ENCODE data around the gene FAM53A.
"Not testable (repeated sequence)": the region's sequence is repeated elsewhere in the genome, so short reads cannot be mapped to it uniquely, and the experiment has no call there.

Gene FAM53A

DNA sequence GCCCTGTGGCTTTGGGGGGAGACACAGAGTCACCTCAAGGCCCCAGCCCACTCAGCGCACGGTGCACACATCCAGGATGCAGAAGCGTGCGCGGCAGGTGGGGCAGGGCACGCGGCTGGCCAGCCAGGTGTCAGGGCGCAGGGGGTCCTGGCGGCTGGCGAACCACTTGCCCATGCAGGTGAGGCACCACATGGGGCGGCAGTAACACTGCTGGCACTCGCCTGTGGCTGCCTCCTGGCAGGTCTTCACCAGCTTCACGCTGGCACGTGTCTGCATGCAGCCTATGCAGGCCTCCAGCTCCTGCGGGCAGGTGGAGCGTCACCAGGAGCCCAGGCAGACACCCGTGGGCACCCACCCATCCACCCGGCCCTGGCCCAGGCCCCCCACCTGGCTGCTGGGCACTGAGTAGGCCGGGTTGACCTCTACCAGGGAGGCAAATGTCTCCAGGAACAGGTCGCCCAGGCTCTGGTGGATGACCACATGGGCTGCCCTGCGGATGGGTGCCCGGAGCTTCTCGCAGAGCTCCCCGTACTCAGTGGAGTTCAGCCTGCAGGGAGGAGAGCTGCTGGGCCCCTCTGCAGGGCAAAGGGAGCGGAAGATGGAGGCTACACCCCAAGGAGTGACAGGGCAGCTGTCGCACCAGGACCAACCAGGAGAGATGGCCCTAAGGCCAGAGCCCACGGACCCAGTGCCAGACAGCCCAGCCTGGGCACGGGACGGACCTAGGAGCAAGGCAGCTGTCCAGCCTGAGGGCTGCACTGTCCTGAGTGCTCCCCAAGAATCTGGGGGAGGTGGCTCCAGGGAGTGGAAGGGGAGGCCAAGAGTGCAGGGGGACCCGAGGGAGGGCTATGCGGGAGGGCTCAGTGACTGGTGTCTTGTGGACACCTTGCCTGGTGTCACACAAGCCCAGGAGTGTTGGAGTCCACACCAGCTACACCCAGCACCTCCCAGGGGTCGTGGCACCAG lies 33.3 kb upstream of the FAM53A start:
- DNase-seq (ENCODE audit: low read depth in 2 of 2) = no peak

DNA sequence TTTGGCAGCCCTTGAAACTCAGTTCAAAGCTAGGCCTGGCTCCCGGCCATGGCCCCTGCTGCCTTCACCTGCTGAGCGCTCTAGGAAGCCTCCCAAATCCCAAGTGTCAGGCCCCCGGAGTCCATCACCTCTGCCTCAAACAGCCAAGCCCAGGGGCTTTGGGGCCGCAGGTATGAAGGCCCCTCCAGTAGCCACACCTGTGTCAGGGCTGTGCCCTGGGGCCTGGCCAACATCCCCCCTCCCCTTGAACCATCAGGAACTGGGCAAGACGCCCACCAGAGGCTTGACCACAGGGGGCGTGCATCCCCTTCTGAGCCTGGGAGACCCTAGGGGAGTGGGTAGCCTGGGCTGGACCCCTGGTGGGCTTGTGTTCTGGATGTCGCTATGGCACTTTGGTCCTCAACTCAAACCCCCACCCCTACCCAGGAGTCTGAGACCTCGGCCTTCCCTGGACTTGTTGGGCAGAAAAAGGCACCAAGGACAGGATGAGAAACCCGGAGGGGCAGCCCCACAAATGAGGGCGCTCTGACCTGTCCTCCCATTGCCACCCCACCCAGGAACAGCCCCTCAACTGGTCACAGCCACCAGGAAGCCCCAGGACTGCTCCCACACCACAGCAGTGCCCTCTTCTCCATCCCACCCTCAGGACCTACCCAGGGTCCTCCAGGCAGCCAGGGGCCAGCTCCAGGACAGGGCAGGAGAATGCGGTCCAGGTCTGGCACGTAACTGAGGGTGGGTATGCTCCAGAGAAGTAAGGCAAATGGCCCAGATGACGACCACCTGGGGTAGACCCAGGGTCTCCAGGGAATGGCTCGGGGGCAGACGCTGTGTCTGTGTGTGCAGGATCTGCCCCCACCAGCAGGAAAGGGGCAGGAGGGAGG lies 32.2 kb upstream of the FAM53A start:
- DNase-seq (ENCODE audit: low read depth in 2 of 2) = no peak

DNA sequence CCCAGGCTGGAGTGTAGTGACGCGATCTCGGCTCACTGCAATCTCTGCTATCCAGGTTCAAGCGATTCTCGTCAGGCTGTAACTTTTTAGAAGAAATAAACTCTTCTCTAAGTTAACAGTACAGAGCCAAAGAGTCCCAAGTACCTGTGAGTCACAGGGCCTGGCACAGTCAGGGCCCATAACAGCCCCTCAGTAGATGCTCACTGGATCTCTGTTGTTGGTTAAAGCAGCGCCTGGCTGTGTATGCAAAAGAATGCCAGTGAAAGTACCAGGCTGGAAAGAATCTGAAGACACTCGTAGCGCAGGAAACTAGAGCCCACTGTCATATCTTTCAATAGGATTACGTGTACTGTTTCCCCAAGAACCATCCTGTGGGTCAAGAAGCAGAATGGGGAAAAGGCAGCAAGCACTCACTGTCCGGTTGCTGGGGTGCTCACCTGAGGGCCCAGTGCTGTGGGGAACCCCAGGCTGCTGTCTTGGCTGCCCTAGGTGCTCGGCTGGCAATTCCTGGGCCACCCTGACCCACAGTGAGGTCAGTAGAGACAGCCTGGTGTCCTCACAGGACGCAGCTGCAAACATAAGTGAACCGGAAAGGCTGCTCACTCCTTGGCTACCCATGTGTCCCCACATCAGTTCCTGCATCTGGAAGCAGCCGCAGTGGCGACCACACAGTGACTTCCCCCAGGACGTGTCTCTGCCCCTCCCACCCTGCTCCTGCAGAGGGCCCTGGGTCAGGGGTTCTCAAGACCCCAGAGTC lies 31.1 kb upstream of the FAM53A start:
- no peak for DNase-seq (ENCODE audit: low read depth in 2 of 2)

DNA sequence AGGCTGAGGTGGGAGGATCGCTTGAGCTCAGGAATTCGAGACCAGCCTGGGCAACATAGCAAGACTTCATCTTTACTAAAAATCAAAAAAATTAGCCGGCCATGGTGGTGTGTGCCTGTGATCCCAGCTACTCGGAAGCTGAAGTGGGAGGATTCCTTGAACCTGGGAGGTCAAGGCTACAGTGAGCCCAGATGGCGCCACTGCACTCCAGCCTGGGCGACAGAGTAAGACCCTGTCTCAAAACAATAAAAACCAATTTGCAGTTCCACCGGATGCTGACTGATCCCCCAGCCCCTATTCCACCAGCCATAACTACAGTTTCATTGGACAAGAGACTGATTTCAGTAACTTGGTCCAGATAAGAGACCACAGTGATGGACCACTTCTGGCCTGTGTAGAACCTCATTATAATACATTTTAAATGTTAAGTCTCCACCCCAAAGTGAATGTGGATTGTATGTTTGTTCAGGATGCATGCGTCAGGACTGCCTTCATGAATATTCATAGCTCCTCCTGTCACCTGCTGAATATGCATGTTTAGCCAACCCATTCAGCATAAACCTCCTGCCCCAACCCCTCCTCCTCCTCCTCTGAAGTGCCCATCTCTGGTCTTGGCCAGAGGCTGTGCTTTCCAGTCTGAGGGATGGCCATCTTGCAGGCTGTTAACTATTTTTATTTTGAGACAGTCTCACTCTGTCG lies 30.3 kb upstream of the FAM53A start:
- no peak for DNase-seq (ENCODE audit: low read depth in 2 of 2)

DNA sequence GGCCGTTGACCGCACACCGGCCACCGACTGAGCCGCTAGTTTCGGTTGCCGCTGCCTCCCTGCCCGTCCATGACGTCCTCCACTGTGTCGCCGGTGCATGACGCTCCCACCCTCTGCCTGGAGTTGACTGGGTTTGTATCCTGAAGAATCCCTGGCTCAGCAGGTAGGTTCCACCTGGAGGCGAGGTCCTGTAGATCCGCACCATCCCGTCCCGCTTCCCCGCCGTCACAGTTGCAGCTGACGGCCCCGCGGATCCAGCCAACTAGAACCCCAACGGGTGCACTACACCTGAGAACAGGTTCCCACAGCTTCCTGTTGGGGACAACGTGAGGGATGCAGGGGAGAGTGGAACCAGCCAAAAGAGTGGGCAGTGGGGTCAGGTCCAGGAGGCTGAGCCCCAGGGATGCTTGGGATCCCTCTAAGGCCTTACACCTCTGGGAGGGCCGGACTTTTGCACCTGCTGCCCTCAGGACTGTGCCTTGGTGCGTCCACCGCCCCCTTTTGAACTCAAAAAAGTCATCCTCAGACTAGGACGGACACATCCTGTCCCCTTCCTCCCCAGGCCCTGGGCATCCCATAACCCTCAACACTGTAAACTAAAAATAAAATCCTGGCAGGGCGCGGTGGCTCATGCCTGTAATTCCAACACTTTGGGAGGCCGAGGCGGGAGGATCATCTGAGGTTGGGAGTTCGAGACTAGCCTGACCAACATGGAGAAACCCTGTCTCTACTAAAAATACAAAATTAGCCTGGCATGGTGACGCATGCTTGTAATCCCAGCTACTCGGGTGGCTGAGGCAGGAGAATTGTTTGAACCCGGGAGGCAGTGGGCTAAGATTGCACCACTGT lies 29.1 kb upstream of the FAM53A start:
- no peak for DNase-seq (ENCODE audit: low read depth in 2 of 2)

DNA sequence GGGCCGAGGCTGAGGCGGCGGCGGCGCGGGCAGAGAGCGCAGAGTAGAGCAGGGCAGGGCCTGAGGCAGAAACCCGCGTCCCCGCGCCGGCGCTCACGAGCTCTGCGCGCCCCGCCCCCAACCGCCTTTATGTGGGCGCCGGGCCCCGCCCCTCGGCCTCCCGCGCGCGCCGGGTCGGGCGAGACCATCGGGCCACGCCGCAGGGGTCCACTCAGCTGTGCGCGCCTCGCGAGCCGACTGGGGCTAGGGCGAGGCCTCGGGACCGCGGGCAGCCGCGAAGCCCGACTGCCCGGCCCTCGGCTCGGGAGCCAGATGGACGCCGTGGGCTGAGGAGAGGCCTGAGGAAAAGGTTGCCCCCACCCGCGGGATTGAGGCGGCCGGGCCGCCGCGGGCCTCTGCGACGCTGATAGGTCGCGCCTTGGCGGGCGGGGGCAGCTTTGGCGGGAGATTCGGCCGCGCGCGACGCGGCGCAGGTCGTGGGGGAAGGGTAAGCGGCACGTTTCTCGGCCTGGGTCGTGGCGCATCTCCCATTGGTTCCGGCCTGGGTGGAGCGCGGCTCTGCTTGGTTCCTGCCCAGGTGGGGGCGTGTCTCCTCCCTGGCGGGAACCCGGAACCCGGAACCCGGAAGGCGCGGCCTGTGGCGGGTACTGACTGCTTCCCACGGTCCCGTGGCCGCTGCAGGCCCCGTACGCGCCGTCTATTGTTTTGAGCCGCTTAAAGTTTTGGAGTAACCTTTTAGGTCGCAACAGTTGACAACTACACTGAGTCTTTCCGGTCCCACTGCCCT lies 28.3 kb upstream of the FAM53A start, which contains the start of gene SLBP:
Gene SLBP (minus strand): TSS at position 104 of the 787 bp plus-strand sequence. CDS start 131 bp downstream, outside the sequence.
- DNase-seq (ENCODE audit: low read depth in 2 of 2) = peak; percentile 96 to 98

DNA sequence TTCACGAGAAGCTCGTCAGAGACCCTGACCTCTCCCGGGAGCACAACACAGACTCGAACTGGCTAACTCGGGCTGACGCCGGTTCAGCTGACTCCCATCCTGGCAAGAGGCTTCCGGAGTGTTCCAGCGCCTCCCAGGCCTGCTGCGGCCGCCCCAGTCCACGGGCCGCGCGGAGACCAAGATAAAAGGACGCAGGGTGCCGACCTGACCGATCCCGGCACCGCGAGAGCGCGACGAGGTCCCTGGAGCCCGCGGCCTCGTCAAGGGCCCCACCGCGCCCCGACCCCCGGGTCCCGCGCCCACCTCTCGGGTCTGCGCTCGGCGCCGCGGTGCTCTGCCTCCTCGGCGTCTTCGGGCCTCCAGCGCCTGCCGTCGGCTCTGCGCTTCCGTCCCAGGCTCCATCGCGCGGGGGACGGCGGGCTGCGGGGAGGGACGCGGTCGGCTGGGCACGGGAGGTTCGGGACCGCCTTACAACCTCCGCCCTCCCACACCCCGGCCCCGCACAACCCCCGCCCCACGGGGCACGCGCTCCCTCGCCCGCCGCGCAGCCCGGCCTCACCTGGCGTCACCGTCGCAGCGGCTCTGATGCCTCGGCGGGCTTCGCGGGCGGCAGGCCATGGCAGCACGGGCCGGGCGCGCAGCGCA lies 27.6 kb upstream of the FAM53A start:
- no peak for DNase-seq (ENCODE audit: low read depth in 2 of 2)

DNA sequence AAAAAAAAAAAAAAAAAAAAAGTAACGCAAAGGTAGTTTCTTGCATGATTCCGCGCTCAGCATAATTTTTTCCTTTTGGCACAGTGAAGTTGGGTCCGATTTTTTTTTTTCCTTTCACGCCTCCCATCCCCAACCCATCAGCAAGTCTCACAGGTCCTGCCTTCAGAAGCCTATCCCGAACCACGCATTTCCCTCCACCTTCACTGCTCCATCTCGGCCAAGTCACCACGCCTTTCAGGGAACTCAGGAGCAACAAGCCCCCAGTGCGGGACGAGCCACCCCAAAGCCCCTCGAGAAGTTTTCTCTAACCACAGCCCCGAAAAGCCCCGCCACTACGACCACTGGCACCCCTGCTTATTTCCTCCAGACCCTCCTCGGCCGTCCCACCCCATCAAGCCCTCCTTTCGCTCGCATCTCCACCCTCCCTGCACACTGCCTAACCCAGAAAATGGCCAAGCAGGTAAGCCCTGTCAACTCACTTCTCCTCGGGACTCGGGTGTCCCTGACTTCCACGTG lies 27.0 kb upstream of the FAM53A start:
- DNase-seq (ENCODE audit: low read depth in 2 of 2) = no peak

DNA sequence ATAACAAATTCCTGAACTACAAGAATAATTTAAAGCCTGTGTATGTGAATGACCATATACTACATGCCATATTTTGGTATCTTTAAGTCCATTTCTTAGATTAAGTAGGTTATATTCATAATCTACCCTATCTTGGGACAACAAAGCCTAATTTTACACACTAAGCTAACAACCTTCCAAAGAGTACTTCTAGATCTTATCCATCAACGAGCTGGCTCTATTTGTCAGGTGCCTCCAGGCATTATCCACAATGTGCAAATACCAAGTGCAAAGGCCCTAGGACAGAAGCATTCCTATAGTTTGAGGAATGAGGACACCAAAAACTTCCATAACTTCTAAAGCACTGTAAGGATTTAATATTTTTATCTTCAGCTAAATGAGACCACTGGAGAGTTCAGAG lies 24.5 kb upstream of the FAM53A start:
- DNase-seq (ENCODE audit: low read depth in 2 of 2) = no peak

DNA sequence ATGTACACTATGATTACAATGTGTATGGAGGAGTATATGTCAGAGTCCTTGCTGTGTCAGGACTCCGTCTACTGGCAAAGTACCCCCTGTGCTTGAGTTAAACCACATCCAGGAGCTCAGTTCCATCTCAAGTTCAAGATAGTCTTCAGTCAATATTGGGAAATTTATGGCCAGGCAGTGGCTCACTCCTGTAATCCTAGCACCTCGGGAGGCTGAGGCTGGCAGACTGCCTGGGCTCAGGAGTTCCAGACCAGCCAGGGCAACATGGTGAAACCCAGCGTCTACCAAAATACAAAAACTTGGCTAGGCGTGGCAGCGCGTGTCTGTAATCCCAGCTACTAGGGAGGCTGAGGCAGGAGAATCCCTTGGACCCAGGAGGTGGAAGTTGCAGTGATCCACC lies 22.2 kb upstream of the FAM53A start:
- no peak for DNase-seq (ENCODE audit: low read depth in 2 of 2)

DNA sequence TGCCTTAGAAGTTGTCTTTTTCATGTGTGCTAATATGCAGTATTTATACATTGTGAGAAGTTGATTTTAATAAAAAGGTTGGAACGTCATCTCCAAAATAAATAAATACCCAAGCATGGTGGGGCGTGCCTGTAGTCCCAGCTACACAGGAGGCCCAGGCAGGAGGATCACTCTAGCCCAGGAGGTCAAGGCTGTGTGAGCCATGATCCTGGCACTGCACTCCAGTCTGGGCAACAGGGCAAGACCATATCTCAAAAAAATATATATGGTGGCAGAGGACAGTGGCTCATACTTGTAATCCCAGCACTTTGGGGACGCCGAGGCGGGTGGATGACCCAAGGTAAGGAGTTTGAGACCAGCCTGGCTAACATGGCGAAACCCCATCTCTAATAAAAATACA lies 21.6 kb upstream of the FAM53A start:
- no peak for DNase-seq (ENCODE audit: low read depth in 2 of 2)

DNA sequence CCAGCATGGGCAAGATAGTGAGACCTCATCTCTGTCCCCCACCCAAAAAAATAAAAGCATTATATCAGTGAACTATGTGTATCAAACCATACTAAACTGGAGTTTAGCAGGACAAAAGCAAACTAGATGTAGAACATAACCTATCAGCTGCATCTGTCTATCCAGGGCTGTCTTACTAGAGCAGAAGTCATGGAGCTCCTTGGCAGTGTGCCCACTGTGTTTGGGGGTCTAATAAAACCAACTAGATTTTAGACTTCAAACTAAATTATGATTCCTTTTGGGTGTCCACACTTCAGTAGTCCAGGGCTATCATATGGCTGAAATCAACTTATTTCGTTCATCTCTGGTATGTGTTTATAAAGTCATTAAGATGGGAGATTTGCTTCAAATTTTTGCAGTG lies 19.8 kb upstream of the FAM53A start:
- no peak for DNase-seq (ENCODE audit: low read depth in 2 of 2)

DNA sequence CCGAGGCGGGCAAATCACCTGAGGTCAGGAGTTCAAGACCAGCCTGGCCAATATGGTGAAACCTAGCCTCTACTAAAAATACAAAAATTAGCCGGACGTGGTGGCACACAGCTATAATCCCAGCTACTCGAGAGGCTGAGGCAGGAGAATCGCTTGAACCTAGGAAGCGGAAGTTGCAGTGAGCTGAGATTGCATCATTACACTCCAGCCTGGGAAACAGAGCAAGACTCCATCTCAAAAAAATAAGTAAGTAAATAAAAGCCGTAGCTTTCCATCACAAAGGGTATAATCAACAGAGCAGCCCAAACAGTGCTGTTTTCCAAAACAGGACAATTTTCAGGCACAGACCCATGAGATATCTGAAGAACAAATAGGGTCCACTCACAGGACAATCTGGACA lies 17.6 kb upstream of the FAM53A start:
- DNase-seq (ENCODE audit: low read depth in 2 of 2) = not testable (repeated sequence)

DNA sequence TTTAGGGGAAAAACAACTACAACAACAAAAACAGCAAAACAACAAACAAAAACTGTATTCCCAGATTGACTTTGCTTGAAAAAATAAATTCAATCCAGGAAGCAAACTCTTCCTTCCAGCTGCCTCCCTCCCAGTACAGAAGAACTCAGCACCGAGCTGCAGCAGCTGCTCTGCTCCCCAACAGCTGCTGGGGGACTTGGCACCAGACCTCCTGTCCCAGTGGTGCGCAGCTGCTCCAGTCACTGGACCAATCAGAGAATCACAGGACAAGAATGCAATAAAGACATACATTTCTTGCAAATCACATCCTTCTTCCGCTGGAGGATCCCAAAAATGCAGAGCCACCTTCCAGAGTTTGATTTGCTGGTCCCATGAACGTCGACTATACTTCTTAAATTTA lies 11.8 kb upstream of the FAM53A start:
- no peak for DNase-seq (ENCODE audit: low read depth in 2 of 2)

DNA sequence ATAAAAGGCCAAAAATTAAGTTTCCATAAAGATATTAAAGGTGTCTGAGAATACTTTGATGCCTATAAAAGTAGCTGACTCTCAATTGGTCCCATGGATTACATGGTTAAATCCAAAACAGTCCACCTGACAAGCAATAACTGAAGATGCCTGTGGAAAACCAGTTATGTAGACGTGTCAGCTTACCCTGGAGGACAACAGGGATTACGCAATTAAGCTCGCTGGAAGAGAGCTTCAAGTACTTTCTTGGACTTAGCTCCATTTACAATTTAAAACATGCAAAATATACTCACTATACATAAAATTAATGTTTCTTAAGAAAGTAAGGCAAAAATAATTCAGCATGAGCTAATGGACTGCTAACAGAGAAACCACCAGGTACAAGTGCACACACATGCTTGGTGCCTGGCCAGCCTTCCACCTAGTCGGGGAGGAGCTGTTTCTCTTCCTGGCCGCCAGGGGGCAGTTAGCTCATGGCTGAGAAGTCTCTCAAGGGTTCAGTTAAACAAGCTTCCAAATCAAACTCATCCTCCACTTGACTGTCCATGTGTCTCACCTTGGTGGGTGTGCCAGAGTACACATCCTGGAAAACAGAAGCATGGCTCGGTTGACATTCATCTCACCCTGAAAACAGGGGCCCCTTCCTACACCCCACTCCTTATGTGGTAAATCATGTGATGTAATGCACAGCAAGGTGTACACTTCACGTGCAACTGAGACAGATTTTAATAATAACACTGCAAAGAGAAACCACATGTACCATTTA lies 9.2 kb upstream of the FAM53A start:
- DNase-seq (ENCODE audit: low read depth in 2 of 2) = peak; percentile 52 to 65

DNA sequence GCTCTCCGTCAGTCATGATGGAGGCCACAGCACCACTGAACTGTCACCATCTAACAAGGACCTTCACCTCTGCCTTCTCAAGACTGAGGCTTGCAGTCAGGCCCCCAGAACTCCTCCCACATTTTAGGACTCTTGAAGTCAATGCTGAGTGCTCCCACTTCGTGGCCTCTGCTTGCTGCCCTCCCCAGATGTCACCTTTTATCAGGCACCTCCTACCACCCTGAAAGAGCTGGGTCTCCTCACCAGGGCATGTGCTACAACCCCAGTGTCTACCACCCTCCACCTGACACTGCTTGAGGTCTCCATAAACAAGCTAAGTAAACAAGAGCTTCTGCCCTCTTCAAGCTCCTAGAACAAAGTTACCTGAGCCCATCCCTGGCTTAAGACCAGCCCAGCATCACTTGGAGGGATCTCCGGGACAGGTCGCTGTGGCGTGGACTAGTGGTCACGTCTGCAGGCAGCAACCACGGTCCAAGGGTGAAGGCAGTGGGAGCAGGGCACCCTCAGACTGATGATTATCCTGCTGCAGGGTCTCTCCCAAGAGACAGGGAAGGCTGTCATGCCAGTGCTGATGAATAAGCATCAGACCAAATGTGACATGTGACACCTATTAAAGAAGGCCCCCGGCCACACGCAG lies 7.7 kb upstream of the FAM53A start:
- no peak for DNase-seq (ENCODE audit: low read depth in 2 of 2)

DNA sequence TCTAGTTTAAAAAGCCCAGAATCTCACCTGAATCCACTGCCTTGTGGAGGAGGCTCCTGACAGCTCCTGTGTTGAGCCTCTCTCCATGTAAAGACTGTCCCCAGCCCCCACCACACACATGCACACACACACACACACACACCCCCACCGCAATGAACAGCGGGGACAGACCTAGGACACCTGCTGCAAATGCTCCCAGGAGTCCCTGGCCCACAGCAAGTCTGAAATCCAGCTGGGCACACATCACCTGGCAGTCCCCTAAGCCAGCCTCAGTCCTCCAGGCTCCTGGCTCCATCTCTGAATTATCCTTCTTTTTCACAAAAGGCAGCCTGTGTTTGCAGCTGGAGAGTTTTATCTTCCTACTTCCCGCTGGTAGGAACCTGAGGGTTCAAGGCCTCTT lies 6.6 kb upstream of the FAM53A start:
- no peak for DNase-seq (ENCODE audit: low read depth in 2 of 2)

All from stimulated activated CD8-positive, alpha-beta memory T cell treated with anti-CD3 and anti-CD28 coated beads, Interleukin-7, amount 100 ng/mL, for 4 hours (primary cell).